ENCODE measurements around the gene ARRDC4.

The ARRDC4 gene

GRCh38 chr15:98000249-98001203, 40.0 kb downstream of the ARRDC4 start:
- no peak for DNase-seq

GRCh38 chr15:98001663-98002194, 41.2 kb downstream of the ARRDC4 start:
- DNase-seq = no peak

- DNase-seq = no peak
Measured at GRCh38 chr15:98002419-98002818, 41.9 kb downstream of the ARRDC4 start.

- DNase-seq = no peak
Measured at GRCh38 chr15:98002866-98003265, 42.4 kb downstream of the ARRDC4 start.

GRCh38 chr15:98003518-98003917, 43.0 kb downstream of the ARRDC4 start:
- no peak for DNase-seq

GRCh38 chr15:98003996-98004395, 43.5 kb downstream of the ARRDC4 start:
- DNase-seq = no peak

- no peak for DNase-seq
Measured at GRCh38 chr15:98005659-98006058, 45.2 kb downstream of the ARRDC4 start.

GRCh38 chr15:98009169-98009568, 48.7 kb downstream of the ARRDC4 start:
- DNase-seq = no peak

- DNase-seq = no peak
Measured at GRCh38 chr15:98009971-98010370, 49.5 kb downstream of the ARRDC4 start.

GRCh38 chr15:98012354-98012753, 51.9 kb downstream of the ARRDC4 start:
- DNase-seq = no peak

- DNase-seq = no peak
Measured at GRCh38 chr15:98013631-98014030, 53.1 kb downstream of the ARRDC4 start.

- DNase-seq = no peak
Measured at GRCh38 chr15:98017150-98017964, 56.9 kb downstream of the ARRDC4 start.

GRCh38 chr15:98018761-98019351, 58.4 kb downstream of the ARRDC4 start:
- DNase-seq = no peak

All from NCI-H1436 (cell line).